Endodermal cell (in vitro differentiated cells): ENCODE measurements around the gene ATP8B1. TPM values are rescaled to one million over a fixed set of nuclear protein-coding genes. Genes with fewer than 3 reads are reported as not detected.

Experiments used
- DNase-seq: peaks from one replicate; pipeline ENCODE4 v3.0.0-alpha.2; 2017
- H3K27ac ChIP-seq: 2 replicates; pipeline ENCODE4 v1.5.1; 2013; ENCODE audit warnings: mild to moderate bottlenecking, low read depth, low read length, moderate library complexity
- H3K27me3 ChIP-seq: 2 replicates; pipeline ENCODE4 v1.6.1; 2013; ENCODE audit warnings: mild to moderate bottlenecking, low read length, moderate library complexity; ENCODE audit not compliant: insufficient read depth, control insufficient read depth, poor library complexity, severe bottlenecking
- H3K36me3 ChIP-seq: 2 replicates; pipeline ENCODE4 v1.7.0; 2013; ENCODE audit warnings: mild to moderate bottlenecking, low read length, moderate library complexity; ENCODE audit not compliant: control insufficient read depth, insufficient read depth
- H3K4me1 ChIP-seq: one replicate; pipeline ENCODE4 v1.7.0; 2013; ENCODE audit warnings: low read length; ENCODE audit not compliant: control insufficient read depth, insufficient read depth
- H3K4me3 ChIP-seq: 2 replicates; pipeline ENCODE4 v1.5.1; 2013; ENCODE audit warnings: mild to moderate bottlenecking, low read length, moderate library complexity
- H3K9ac ChIP-seq: 2 replicates; pipeline ENCODE4 v1.6.1; 2013; ENCODE audit warnings: mild to moderate bottlenecking, low read length, moderate library complexity; ENCODE audit not compliant: poor library complexity, severe bottlenecking; ENCODE audit errors: extremely low read depth
- H3K9me3 ChIP-seq: 2 replicates; pipeline ENCODE4 v1.6.1; 2013; ENCODE audit warnings: mild to moderate bottlenecking, low read length, moderate library complexity; ENCODE audit not compliant: control insufficient read depth
- H3K27ac Mint-ChIP-seq: 2 replicates; pipeline ENCODE4 v1.8.0; 2020; ENCODE audit warnings: mixed read lengths
- H3K27me3 Mint-ChIP-seq: 2 replicates; pipeline ENCODE4 v1.8.0; 2021; ENCODE audit warnings: mild to moderate bottlenecking, mixed read lengths; ENCODE audit not compliant: insufficient read depth
- H3K36me3 Mint-ChIP-seq: 2 replicates; pipeline ENCODE4 v1.8.0; 2020; ENCODE audit warnings: low read depth, mixed read lengths
- H3K4me1 Mint-ChIP-seq: 2 replicates; pipeline ENCODE4 v1.8.0; 2020; ENCODE audit warnings: mixed read lengths
- H3K4me3 Mint-ChIP-seq: 2 replicates; pipeline ENCODE4 v1.8.0; 2020; ENCODE audit warnings: mild to moderate bottlenecking, moderate library complexity, mixed read lengths
- H3K9me3 Mint-ChIP-seq: 2 replicates; pipeline ENCODE4 v1.8.0; 2020; ENCODE audit warnings: mild to moderate bottlenecking, mixed read lengths
- CTCF ChIP-seq: fragments of 200-600 bp; sonication (generic); conservative IDR thresholded peaks from 2 replicates; pipeline ENCODE4 v1.5.0; 2021; ENCODE audit warnings: antibody characterized with exemption, mild to moderate bottlenecking
- WGBS, 2 experiments: methylation state at CpG; one replicate each; pipeline versions ENCODE4 v1.1.5 to v1.1.7; 2013; ENCODE audit warnings: missing lambda C conversion rate in 2 of 2, mixed read lengths in 1 of 2; ENCODE audit not compliant: insufficient coverage in 1 of 2, insufficient read length in 1 of 2; 5-methylcytosine and 5-hydroxymethylcytosine counted together
- total RNA-seq, 2 donors: library from RNA; stranded (reverse); fragmentation: NEBNext Ultra II Directional in 1 of 2; extraction: Animal tissue kit (Norgen Biotek cat#: 25700) in 1 of 2; gene quantifications; 2 replicates in 1 of 2; 3 replicates in 1 of 2; pipeline ENCODE4 v1.2.1, GENCODE V29; 2021

The ATP8B1 gene
- total RNA-seq, 2 donors from 2014 or later: 1.7 to 13.5 TPM

- Mint-ChIP-seq H3K36me3 (peaks cover 4% of the 10 kb centered on the region), H3K27ac (no peak overlapping the region), H3K4me3 (peak overlapping the region; percentile 82), H3K4me1 (peaks cover 8% of the 10 kb centered on the region), H3K27me3 (no peaks in the 10 kb centered on the region), H3K9me3 (peaks cover 8% of the 10 kb centered on the region)
- Histone ChIP-seq H3K4me3 (peak overlapping the region; percentile 86), H3K27me3 (no peaks in the 10 kb centered on the region), H3K27ac (no peak overlapping the region), H3K9ac (no peak overlapping the region), H3K36me3 (no peaks in the 10 kb centered on the region), H3K4me1 (no peaks in the 10 kb centered on the region), H3K9me3 (no peaks in the 10 kb centered on the region)
- no peak for DNase-seq
- no peak for TF ChIP-seq CTCF
- WGBS, 2 experiments: 96 to 97% methylated on average over 4 to 9 of the region's 9 CpGs
Measured at GRCh38 chr18:57629422-57629821, 173.7 kb downstream of the ATP8B1 start.

- peaks cover 3% of the 10 kb centered on the region for H3K36me3 Mint-ChIP-seq
- H3K36me3 ChIP-seq: no peaks in the 10 kb centered on the region
- no peaks in the 10 kb centered on the region for H3K27me3 Mint-ChIP-seq
- peak; percentile 52 for DNase-seq
- peaks cover 3% of the 10 kb centered on the region for H3K9me3 Mint-ChIP-seq
- TF ChIP-seq CTCF: no peak
- H3K27me3 ChIP-seq: no peaks in the 10 kb centered on the region
- 74 to 95% methylated on average over 4 to 5 of the region's 5 CpGs for WGBS, 2 experiments
- H3K4me1 Mint-ChIP-seq: peaks cover 8% of the 10 kb centered on the region
- no peak overlapping the region for H3K9ac ChIP-seq
- H3K4me1 ChIP-seq: no peaks in the 10 kb centered on the region
- no peaks in the 10 kb centered on the region for H3K9me3 ChIP-seq
- peak overlapping the region; percentile 50 for H3K27ac Mint-ChIP-seq
- no peak overlapping the region for H3K4me3 ChIP-seq
- H3K4me3 Mint-ChIP-seq: no peak overlapping the region
- no peak overlapping the region for H3K27ac ChIP-seq
Measured at GRCh38 chr18:57627488-57627887, 175.6 kb downstream of the ATP8B1 start.

GRCh38 chr18:57624988-57625387 lies 178.1 kb downstream of the ATP8B1 start:
- Histone ChIP-seq H3K4me3 (no peak overlapping the region), H3K27ac (no peak overlapping the region), H3K9me3 (no peaks in the 10 kb centered on the region), H3K9ac (no peak overlapping the region), H3K4me1 (peaks cover 5% of the 10 kb centered on the region), H3K27me3 (no peaks in the 10 kb centered on the region), H3K36me3 (peaks cover 3% of the 10 kb centered on the region)
- H3K4me1 Mint-ChIP-seq: peaks cover 10% of the 10 kb centered on the region
- no peak for TF ChIP-seq CTCF
- H3K27me3 Mint-ChIP-seq: no peaks in the 10 kb centered on the region
- no peak for DNase-seq
- H3K9me3 Mint-ChIP-seq: no peaks in the 10 kb centered on the region
- 88 to 94% methylated on average over 2 to 4 of the region's 4 CpGs for WGBS, 2 experiments
- H3K27ac Mint-ChIP-seq: no peak overlapping the region
- H3K36me3 Mint-ChIP-seq: peaks cover 5% of the 10 kb centered on the region
- H3K4me3 Mint-ChIP-seq: no peak overlapping the region
